DND-41 (cell line): Measurements from ENCODE around the gene KRTAP5-6.

Experiments
- ATAC-seq: fragments of 200-7000 bp; cut with Tn5 transposase; 3 replicates; pipeline ENCODE4 v1.9.1; 2021; ENCODE audit warnings: low read depth; ENCODE audit not compliant: insufficient read depth
- DNase-seq: peaks from one replicate; pipeline ENCODE4 v3.0.0-alpha.2; 2020
- H2AFZ ChIP-seq: 2 replicates; pipeline ENCODE4 v1.6.0; 2012; ENCODE audit warnings: low read depth, low read length
- H3K27ac ChIP-seq: 2 replicates; pipeline ENCODE4 v1.5.1; 2012; ENCODE audit warnings: low read length, inconsistent platforms
- H3K27me3 ChIP-seq: fragments of 200-600 bp; sonication (generic); 2 replicates; pipeline ENCODE4 v1.6.0; 2012; ENCODE audit warnings: low read length, mild to moderate bottlenecking, inconsistent platforms; ENCODE audit not compliant: insufficient read depth, poor library complexity
- H3K36me3 ChIP-seq: 2 replicates; pipeline ENCODE4 v1.5.1; 2012; ENCODE audit warnings: low read length, inconsistent platforms; ENCODE audit not compliant: insufficient read depth
- H3K4me1 ChIP-seq: 2 replicates; pipeline ENCODE4 v1.5.1; 2012; ENCODE audit warnings: mild to moderate bottlenecking, low read length; ENCODE audit not compliant: insufficient read depth
- H3K4me2 ChIP-seq: 2 replicates; pipeline ENCODE4 v1.6.0; 2012; ENCODE audit warnings: mild to moderate bottlenecking, moderate library complexity, low read length, inconsistent platforms; ENCODE audit not compliant: insufficient read depth
- H3K4me3 ChIP-seq, 2 experiments: fragments of 200-600 bp in 1 of 2; shearing (Covaris generic) in 1 of 2; 2 replicates each; pipeline ENCODE4 v1.5.1; 2012 to 2016; ENCODE audit warnings: inconsistent platforms in 2 of 2, low read length in 2 of 2, mild to moderate bottlenecking in 2 of 2, low read depth in 1 of 2, moderate library complexity in 1 of 2
- H3K79me2 ChIP-seq: 2 replicates; pipeline ENCODE4 v1.6.0; 2012; ENCODE audit warnings: low read length, inconsistent platforms; ENCODE audit not compliant: insufficient read depth
- H3K9ac ChIP-seq: 2 replicates; pipeline ENCODE4 v1.6.0; 2012; ENCODE audit warnings: low read depth, mild to moderate bottlenecking, inconsistent platforms, low read length, moderate library complexity
- H3K9me3 ChIP-seq: 2 replicates; pipeline ENCODE4 v1.5.1; 2012; ENCODE audit warnings: low read length, moderate library complexity, mild to moderate bottlenecking, inconsistent platforms; ENCODE audit not compliant: insufficient read depth, severe bottlenecking
- H4K20me1 ChIP-seq: 2 replicates; pipeline ENCODE4 v1.6.0; 2012; ENCODE audit warnings: low read length; ENCODE audit not compliant: insufficient read depth
- EZH2 ChIP-seq: IDR thresholded peaks from 3 replicates; pipeline ENCODE4 v1.6.1; 2012; ENCODE audit warnings: borderline replicate concordance, low read depth, mild to moderate bottlenecking, moderate library complexity, low read length, inconsistent platforms; ENCODE audit not compliant: severe bottlenecking
- TF ChIP-seq, protein P1 (sequence below): IDR thresholded peaks from 2 replicates; pipeline ENCODE4 v1.5.1; 2012; ENCODE audit warnings: borderline replicate concordance, low read length, moderate library complexity, mild to moderate bottlenecking; ENCODE audit not compliant: poor library complexity, severe bottlenecking; ENCODE audit errors: extremely low read depth

Gene KRTAP5-6

DNA sequence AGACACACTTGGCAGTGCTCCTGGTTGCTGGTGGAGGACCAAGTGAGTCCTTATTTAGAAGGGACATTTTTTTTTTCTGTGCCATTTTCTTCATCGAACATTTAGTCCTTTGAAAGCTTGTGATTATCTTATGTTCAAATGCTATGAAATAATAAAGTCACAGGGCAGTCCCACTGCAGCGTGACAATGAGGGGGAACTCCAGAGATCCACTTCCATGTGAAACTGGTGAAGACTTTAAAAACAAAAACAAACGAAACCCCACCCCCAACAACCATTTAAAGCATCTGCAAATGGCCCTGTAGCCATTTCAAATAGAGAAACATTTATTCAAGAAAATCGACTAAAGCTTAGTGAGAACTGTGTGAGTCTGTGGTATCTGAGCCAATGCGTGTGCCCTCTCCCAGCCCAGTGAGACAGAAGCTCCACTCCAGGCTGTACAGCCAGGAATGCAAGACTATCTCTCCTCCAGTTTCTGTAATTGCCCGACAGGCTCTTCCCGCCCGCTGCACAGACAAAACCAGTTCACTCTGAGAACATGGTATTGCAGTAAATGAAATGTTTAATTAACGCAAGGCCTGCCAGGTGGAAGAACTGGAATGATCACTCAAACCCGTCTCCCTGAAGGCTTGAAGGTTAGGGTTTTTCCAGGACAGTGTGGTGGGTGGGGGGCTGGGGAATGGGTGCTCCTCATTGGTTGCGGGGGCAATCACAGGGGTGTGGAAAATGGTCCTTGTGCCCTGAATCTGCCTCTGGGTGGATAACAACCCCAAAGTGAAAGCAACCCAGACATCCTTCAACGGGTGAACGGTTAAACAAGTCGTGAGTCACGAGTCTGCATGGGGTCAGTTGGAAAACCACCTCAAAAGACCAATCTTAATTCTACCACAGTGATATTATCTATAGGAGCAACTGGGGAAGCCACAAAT lies 8.4 kb downstream of the KRTAP5-6 start:
- H3K4me1 ChIP-seq = peaks cover 56% of the 10 kb centered on the region
- no peaks in the 10 kb centered on the region for H3K79me2 ChIP-seq
- H4K20me1 ChIP-seq = no peaks in the 10 kb centered on the region
- DNase-seq (peak; percentile 83), ATAC-seq (peak; percentile 72)
- peak overlapping the region; percentile 38 for H3K4me2 ChIP-seq
- no peaks in the 10 kb centered on the region; the same call in 1 of the 2 replicates for H3K36me3 ChIP-seq
- H3K9ac ChIP-seq = peak overlapping the region; percentile 57
- peak overlapping the region; percentile 49 for H2AFZ ChIP-seq
- TF ChIP-seq EZH2 = no peak
- TF ChIP-seq, protein P1, sequence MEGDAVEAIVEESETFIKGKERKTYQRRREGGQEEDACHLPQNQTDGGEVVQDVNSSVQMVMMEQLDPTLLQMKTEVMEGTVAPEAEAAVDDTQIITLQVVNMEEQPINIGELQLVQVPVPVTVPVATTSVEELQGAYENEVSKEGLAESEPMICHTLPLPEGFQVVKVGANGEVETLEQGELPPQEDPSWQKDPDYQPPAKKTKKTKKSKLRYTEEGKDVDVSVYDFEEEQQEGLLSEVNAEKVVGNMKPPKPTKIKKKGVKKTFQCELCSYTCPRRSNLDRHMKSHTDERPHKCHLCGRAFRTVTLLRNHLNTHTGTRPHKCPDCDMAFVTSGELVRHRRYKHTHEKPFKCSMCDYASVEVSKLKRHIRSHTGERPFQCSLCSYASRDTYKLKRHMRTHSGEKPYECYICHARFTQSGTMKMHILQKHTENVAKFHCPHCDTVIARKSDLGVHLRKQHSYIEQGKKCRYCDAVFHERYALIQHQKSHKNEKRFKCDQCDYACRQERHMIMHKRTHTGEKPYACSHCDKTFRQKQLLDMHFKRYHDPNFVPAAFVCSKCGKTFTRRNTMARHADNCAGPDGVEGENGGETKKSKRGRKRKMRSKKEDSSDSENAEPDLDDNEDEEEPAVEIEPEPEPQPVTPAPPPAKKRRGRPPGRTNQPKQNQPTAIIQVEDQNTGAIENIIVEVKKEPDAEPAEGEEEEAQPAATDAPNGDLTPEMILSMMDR = no peak
- peak overlapping the region; percentile 98 for H3K27ac ChIP-seq
- no peaks in the 10 kb centered on the region for H3K27me3 ChIP-seq
- H3K9me3 ChIP-seq = peaks cover 38% of the 10 kb centered on the region
- peak overlapping the region in 1 of 2 experiments; percentile 23; a peak in 1 of 4 replicates for H3K4me3 ChIP-seq

GRCh38 chr11:1706634-1707400 lies 9.8 kb downstream of the KRTAP5-6 start:
- Histone ChIP-seq H3K9me3 (peaks cover 28% of the 10 kb centered on the region), H2AFZ (no peak overlapping the region), H3K4me1 (peaks cover 42% of the 10 kb centered on the region), H3K4me3 (peak overlapping the region in 1 of 2 experiments; percentile 26; a peak in 2 of 4 replicates), H4K20me1 (no peaks in the 10 kb centered on the region), H3K4me2 (peak overlapping the region; percentile 13; the same call in 1 of the 2 replicates), H3K27ac (peak overlapping the region; percentile 98), H3K36me3 (no peaks in the 10 kb centered on the region; the same call in 1 of the 2 replicates), H3K9ac (peak overlapping the region; percentile 43), H3K27me3 (no peaks in the 10 kb centered on the region), H3K79me2 (no peaks in the 10 kb centered on the region)
- DNase-seq (no peak), ATAC-seq (no peak)
- TF ChIP-seq EZH2 = no peak
- TF ChIP-seq, protein P1 = peak; percentile 29

- ATAC-seq = no peak
Measured at GRCh38 chr11:1707751-1708150, 10.8 kb downstream of the KRTAP5-6 start.

More at GRCh38 chr11:1707751-1708150, 10.8 kb downstream of the KRTAP5-6 start:
- no peak overlapping the region for H3K4me3 ChIP-seq
- H3K4me1 ChIP-seq = peaks cover 39% of the 10 kb centered on the region
- no peak overlapping the region for H3K4me2 ChIP-seq
- peaks cover 19% of the 10 kb centered on the region for H3K9me3 ChIP-seq
- no peak for DNase-seq
- no peak overlapping the region for H2AFZ ChIP-seq
- TF ChIP-seq, protein P1 = no peak
- TF ChIP-seq EZH2 = no peak
- H3K27ac ChIP-seq = peak overlapping the region; percentile 98
- no peaks in the 10 kb centered on the region for H4K20me1 ChIP-seq
- H3K79me2 ChIP-seq = no peaks in the 10 kb centered on the region
- peak overlapping the region; percentile 43; the same call in 1 of the 2 replicates for H3K9ac ChIP-seq
- H3K27me3 ChIP-seq = no peaks in the 10 kb centered on the region
- H3K36me3 ChIP-seq = no peaks in the 10 kb centered on the region; the same call in 1 of the 2 replicates
